OCI-LY7 (cell line): ENCODE results near the gene TAF4. TPM values are rescaled to one million over a fixed set of nuclear protein-coding genes. Genes with fewer than 3 reads are reported as not detected.

ENCODE experiments used
- BruUV-seq: library from RNA; stranded (reverse); fragments of 400-500 nt; replicated peaks from 2 replicates; lab custom pipeline; 2021; lab: Mats Ljungman, UMichigan
- CTCF ChIA-PET: fragments of 300-600 bp; sonication (Branson Sonifier 250); formaldehyde crosslinking; loops from one replicate; lab custom pipeline; 2022; ENCODE audit warnings: antibody characterized with exemption; ENCODE audit not compliant: unreplicated experiment; lab: Charles Lee
- POLR2A ChIA-PET: fragments of 300-600 bp; sonication (Branson Sonifier 250); formaldehyde crosslinking; loops from one replicate; lab custom pipeline; 2022; ENCODE audit warnings: antibody characterized with exemption; lab: Charles Lee
- DNase-seq: peaks from one replicate; pipeline ENCODE4 v3.0.0-alpha.2; 2015; ENCODE audit warnings: low spot score
- H2AFZ ChIP-seq: fragments of 200-600 bp; sonication (generic), shearing (Covaris generic); 2 replicates; pipeline ENCODE4 v1.6.1; 2014; ENCODE audit warnings: mild to moderate bottlenecking, antibody characterized with exemption, low read length, moderate library complexity
- H3K27ac ChIP-seq: fragments of 200-600 bp; sonication (generic); 2 replicates; pipeline ENCODE4 v1.5.1; 2014; ENCODE audit warnings: mixed run types, low read depth, mild to moderate bottlenecking, moderate library complexity, low read length, inconsistent platforms; ENCODE audit not compliant: poor library complexity, severe bottlenecking
- H3K36me3 ChIP-seq: fragments of 200-600 bp; sonication (generic); 2 replicates; pipeline ENCODE4 v1.6.1; 2014; ENCODE audit warnings: mild to moderate bottlenecking, antibody characterized with exemption, low read length, moderate library complexity, mixed read lengths; ENCODE audit not compliant: insufficient read depth
- H3K4me1 ChIP-seq: fragments of 200-600 bp; sonication (generic); 2 replicates; pipeline ENCODE4 v1.5.1; 2014; ENCODE audit warnings: mild to moderate bottlenecking, low read length; ENCODE audit not compliant: insufficient read depth, poor library complexity, severe bottlenecking
- H3K4me2 ChIP-seq: fragments of 200-600 bp; sonication (generic); 2 replicates; pipeline ENCODE4 v1.6.1; 2014; ENCODE audit warnings: mild to moderate bottlenecking, low read length
- H3K4me3 ChIP-seq: fragments of 200-600 bp; sonication (generic); 2 replicates; pipeline ENCODE4 v1.5.1; 2014; ENCODE audit warnings: mild to moderate bottlenecking, low read depth, low read length; ENCODE audit not compliant: poor library complexity, severe bottlenecking
- H3K79me2 ChIP-seq: fragments of 200-600 bp; sonication (generic); 2 replicates; pipeline ENCODE4 v1.6.1; 2016; ENCODE audit warnings: low read depth, mild to moderate bottlenecking, low read length, moderate library complexity, mixed read lengths; ENCODE audit not compliant: insufficient read depth
- H3K9me2 ChIP-seq: fragments of 200-600 bp; sonication (generic); 2 replicates; pipeline ENCODE4 v1.6.1; 2016; ENCODE audit warnings: mild to moderate bottlenecking, low read length, mixed read lengths; ENCODE audit not compliant: insufficient read depth
- H3K9me3 ChIP-seq: fragments of 200-600 bp; sonication (generic); 2 replicates; pipeline ENCODE4 v1.6.1; 2014; ENCODE audit warnings: mild to moderate bottlenecking, mixed run types, low read length, mixed read lengths
- H4K20me1 ChIP-seq: fragments of 200-600 bp; sonication (generic); 2 replicates; pipeline ENCODE4 v1.6.1; 2014; ENCODE audit warnings: mild to moderate bottlenecking, antibody characterized with exemption, low read length, moderate library complexity, mixed read lengths; ENCODE audit not compliant: insufficient read depth
- EZH2phosphoT487 ChIP-seq: fragments of 200-600 bp; sonication (generic); IDR thresholded peaks from 2 replicates; pipeline ENCODE4 v1.6.1; 2018; ENCODE audit warnings: low read depth, borderline replicate concordance, mild to moderate bottlenecking, mixed run types, antibody characterized with exemption, low read length, moderate library complexity, mixed read lengths
- intact Hi-C: fragments of 100-400 bp; cut with micrococcal nuclease; formaldehyde crosslinking; loops from one replicate; pipeline ENCODE4 v1.10.0; 2022; ENCODE audit not compliant: unreplicated experiment
- total RNA-seq, 2 experiments: library from RNA; depleted of rRNA in 1 of 2; stranded (reverse); fragments of >200 nt in 1 of 2; shearing (Covaris generic) in 1 of 2; gene quantifications; 2 replicates each; pipeline ENCODE4 v1.2.3, GENCODE V29; 2014 to 2022
- TF ChIP-seq, protein P1 (sequence below): fragments of 200-600 bp; sonication (generic); conservative IDR thresholded peaks from 2 replicates; pipeline ENCODE4 v1.5.1; 2014; ENCODE audit warnings: mild to moderate bottlenecking, antibody characterized with exemption, low read length, moderate library complexity, mixed read lengths

The TAF4 gene
- total RNA-seq, 2 experiments from 2014 or later = 11.2 to 38.9 TPM

DNA sequence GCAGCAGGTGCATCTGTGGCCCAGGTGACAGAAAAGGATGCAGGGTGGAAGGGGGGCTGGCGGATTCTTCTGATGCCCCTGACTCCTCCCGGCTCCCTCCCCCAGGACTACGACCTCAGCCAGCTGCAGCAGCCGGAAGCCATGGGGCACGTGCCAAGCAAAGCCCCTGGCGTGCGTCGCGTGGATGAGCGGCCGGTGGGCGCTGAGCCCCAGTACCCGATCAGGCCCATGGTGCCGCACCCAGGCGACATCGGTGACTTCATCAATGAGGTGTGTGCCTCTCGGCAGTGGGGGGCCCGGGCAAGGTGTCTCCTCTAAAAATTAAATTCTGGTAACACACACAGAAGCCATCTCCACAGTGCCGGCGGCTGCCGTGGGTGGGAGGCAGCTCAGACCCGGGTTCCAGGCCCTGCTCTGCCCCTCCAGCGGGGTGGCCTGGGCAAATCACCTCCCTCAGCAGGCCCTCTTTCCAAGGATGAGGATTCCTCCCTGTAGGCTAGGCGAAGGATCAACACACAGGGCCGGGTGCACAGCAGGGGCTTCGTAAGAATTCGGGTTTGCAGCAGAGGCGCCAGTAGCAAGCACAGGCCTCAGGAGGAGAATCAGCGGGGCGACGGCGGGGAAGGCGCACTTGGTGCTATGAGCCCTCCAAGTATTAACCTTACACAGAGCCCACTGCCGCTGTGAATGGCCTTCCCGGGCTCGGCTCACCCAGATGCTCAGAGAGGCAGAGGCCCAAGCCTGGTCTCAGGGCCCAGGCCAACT, 131.5 kb downstream of the TAF4 start:
- H3K27ac ChIP-seq = no peak overlapping the region
- H2AFZ ChIP-seq = no peak overlapping the region
- no peak for TF ChIP-seq EZH2phosphoT487
- TF ChIP-seq, protein P1, sequence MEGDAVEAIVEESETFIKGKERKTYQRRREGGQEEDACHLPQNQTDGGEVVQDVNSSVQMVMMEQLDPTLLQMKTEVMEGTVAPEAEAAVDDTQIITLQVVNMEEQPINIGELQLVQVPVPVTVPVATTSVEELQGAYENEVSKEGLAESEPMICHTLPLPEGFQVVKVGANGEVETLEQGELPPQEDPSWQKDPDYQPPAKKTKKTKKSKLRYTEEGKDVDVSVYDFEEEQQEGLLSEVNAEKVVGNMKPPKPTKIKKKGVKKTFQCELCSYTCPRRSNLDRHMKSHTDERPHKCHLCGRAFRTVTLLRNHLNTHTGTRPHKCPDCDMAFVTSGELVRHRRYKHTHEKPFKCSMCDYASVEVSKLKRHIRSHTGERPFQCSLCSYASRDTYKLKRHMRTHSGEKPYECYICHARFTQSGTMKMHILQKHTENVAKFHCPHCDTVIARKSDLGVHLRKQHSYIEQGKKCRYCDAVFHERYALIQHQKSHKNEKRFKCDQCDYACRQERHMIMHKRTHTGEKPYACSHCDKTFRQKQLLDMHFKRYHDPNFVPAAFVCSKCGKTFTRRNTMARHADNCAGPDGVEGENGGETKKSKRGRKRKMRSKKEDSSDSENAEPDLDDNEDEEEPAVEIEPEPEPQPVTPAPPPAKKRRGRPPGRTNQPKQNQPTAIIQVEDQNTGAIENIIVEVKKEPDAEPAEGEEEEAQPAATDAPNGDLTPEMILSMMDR = no peak
- no TSS peak for BruUV-seq
- H3K79me2 ChIP-seq = no peaks in the 10 kb centered on the region
- intact Hi-C loops = no loop called here
- H3K4me3 ChIP-seq = no peak overlapping the region
- no peak overlapping the region for H3K4me2 ChIP-seq
- ChIA-PET POLR2A (no interaction called here), CTCF (no interaction called here)
- H3K4me1 ChIP-seq = no peaks in the 10 kb centered on the region
- no peak for DNase-seq
- H3K9me3 ChIP-seq = no peaks in the 10 kb centered on the region
- H3K9me2 ChIP-seq = no peaks in the 10 kb centered on the region
- no peaks in the 10 kb centered on the region for H3K36me3 ChIP-seq
- no peaks in the 10 kb centered on the region for H4K20me1 ChIP-seq

DNA sequence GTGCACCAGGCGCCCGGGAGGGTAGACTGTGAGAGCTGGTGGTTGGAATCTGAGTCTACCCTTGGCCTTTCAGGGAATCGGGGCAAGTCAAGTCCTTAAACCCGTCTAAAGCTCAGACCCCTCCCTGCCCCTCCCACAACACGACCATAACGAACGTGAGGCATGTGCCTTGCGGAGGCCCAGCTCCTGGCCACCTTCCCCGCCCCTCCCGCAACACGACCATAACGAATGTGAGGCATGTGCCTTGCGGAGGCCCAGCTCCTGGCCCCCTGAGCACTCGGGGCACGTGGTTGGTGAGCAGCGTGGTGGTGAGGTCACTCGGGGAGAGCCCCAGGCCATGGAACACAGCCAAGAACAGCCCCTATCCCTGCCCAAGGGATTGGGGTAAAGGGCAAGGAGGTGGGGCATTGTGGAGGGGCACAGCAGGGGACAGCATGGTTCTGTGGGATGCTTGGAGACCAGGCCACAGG, 132.2 kb downstream of the TAF4 start:
- no peaks in the 10 kb centered on the region for H4K20me1 ChIP-seq
- TF ChIP-seq, protein P1 = no peak
- no peak for TF ChIP-seq EZH2phosphoT487
- no peak overlapping the region for H2AFZ ChIP-seq
- no TSS peak for BruUV-seq
- POLR2A ChIA-PET = no interaction called here
- H3K4me2 ChIP-seq = no peak overlapping the region
- CTCF ChIA-PET = interaction anchor here (0.6 kb wide), 1 partner anchor 52 kb away, joined by 3 read pairs; no protein-coding TSS in a partner anchor
- H3K9me2 ChIP-seq = no peaks in the 10 kb centered on the region
- no peak for DNase-seq
- H3K27ac ChIP-seq = no peak overlapping the region
- no peaks in the 10 kb centered on the region for H3K79me2 ChIP-seq
- intact Hi-C loops = no loop called here
- H3K4me1 ChIP-seq = no peaks in the 10 kb centered on the region
- no peaks in the 10 kb centered on the region for H3K9me3 ChIP-seq
- H3K4me3 ChIP-seq = no peak overlapping the region
- H3K36me3 ChIP-seq = no peaks in the 10 kb centered on the region
